ENCODE measurements around the gene STRIP2. TPM values are rescaled to one million over a fixed set of nuclear protein-coding genes. Genes with fewer than 3 reads are reported as not detected.

The STRIP2 gene
- total RNA-seq, 1 donor from 2014 or later, result 6.9 TPM

GRCh38 chr7:129389829-129390228 lies 44.4 kb upstream of the STRIP2 start:
- peak; percentile 19 for TF ChIP-seq CTCF (conservative IDR thresholded peaks at IDR 0.05; ENCODE audit: low read depth, low read length)
- H3K4me3 ChIP-seq (ENCODE audit: low read depth, low read length), result no peak overlapping the region
- no peak for DNase-seq (ENCODE audit: low read depth)

- TF ChIP-seq CTCF (conservative IDR thresholded peaks at IDR 0.05; ENCODE audit: low read depth, low read length), result no peak
- H3K4me3 ChIP-seq (ENCODE audit: low read depth, low read length), result no peak overlapping the region
- no peak for DNase-seq (ENCODE audit: low read depth)
Observed at GRCh38 chr7:129390314-129390713, 43.9 kb upstream of the STRIP2 start.

GRCh38 chr7:129391546-129392171 lies 42.6 kb upstream of the STRIP2 start:
- TF ChIP-seq CTCF (conservative IDR thresholded peaks at IDR 0.05; ENCODE audit: low read depth, low read length), result no peak
- no peak overlapping the region for H3K4me3 ChIP-seq (ENCODE audit: low read depth, low read length)
- DNase-seq (ENCODE audit: low read depth), result no peak

GRCh38 chr7:129393255-129393654 lies 41.0 kb upstream of the STRIP2 start:
- no peak for DNase-seq (ENCODE audit: low read depth)
- H3K4me3 ChIP-seq (ENCODE audit: low read depth, low read length), result no peak overlapping the region
- TF ChIP-seq CTCF (conservative IDR thresholded peaks at IDR 0.05; ENCODE audit: low read depth, low read length), result no peak

- peak; percentile 69 for DNase-seq (ENCODE audit: low read depth)
- no peak overlapping the region for H3K4me3 ChIP-seq (ENCODE audit: low read depth, low read length)
- TF ChIP-seq CTCF (conservative IDR thresholded peaks at IDR 0.05; ENCODE audit: low read depth, low read length), result no peak
Observed at GRCh38 chr7:129394101-129394500, 40.1 kb upstream of the STRIP2 start.

GRCh38 chr7:129394982-129395914 lies 39.0 kb upstream of the STRIP2 start:
- no peak for DNase-seq (ENCODE audit: low read depth)

More at GRCh38 chr7:129394982-129395914, 39.0 kb upstream of the STRIP2 start:
- H3K4me3 ChIP-seq (ENCODE audit: low read depth, low read length), result no peak overlapping the region
- TF ChIP-seq CTCF (conservative IDR thresholded peaks at IDR 0.05; ENCODE audit: low read depth, low read length), result no peak

All from epithelial cell of proximal tubule (primary cell).